ENCODE results near the gene TTR. TPM values are rescaled to one million over a fixed set of nuclear protein-coding genes. Genes with fewer than 3 reads are reported as not detected.

The TTR gene
- under 1 TPM; 0.13 to 0.16 TPM for polyA plus RNA-seq

- H3K9me3 ChIP-seq (ENCODE audit: control insufficient read depth in 2 of 2, insufficient read depth in 1 of 2, low read depth in 1 of 2, low read length in 1 of 2), result no peaks in the 10 kb centered on the region
- 63% methylated on average over 5 of the region's 5 CpGs for WGBS, 2 donors
- H3K4me1 ChIP-seq (ENCODE audit: control insufficient read depth in 2 of 2, insufficient read depth in 2 of 2, low read length in 1 of 2), result no peaks in the 10 kb centered on the region
- no peaks in the 10 kb centered on the region for H3K36me3 ChIP-seq (ENCODE audit: control insufficient read depth in 2 of 2, insufficient read depth in 2 of 2, low read length in 1 of 2)
- no peak within 1 kb of the TSS for H3K27ac ChIP-seq (ENCODE audit: low read depth in 2 of 2, low read length in 1 of 2)
- H3K27me3 ChIP-seq (ENCODE audit: control insufficient read depth in 1 of 2, insufficient read depth in 2 of 2, low read length in 2 of 2), result no peaks in the 10 kb centered on the region
- H3K4me3 ChIP-seq (ENCODE audit: low read depth in 1 of 2, low read length in 2 of 2), result no peak within 1 kb of the TSS
Measured at GRCh38 chr18:31591628-31592027, at the start of gene TTR. TSS of gene TTR (plus strand) at chr18:31591877. CDS start at chr18:31591903, 26 bp downstream.

GRCh38 chr18:31546476-31546875, 45.2 kb upstream of the TTR start:
- no peaks in the 10 kb centered on the region for H3K4me1 ChIP-seq (ENCODE audit: control insufficient read depth in 2 of 2, insufficient read depth in 2 of 2, low read length in 1 of 2)
- no peaks in the 10 kb centered on the region for H3K36me3 ChIP-seq (ENCODE audit: control insufficient read depth in 2 of 2, insufficient read depth in 2 of 2, low read length in 1 of 2)
- 75 to 87% methylated on average over 2 of the region's 2 CpGs for WGBS, 2 donors
- H3K4me3 ChIP-seq (ENCODE audit: low read depth in 1 of 2, low read length in 2 of 2), result no peak overlapping the region
- no peaks in the 10 kb centered on the region for H3K27me3 ChIP-seq (ENCODE audit: control insufficient read depth in 1 of 2, insufficient read depth in 2 of 2, low read length in 2 of 2)
- H3K9me3 ChIP-seq (ENCODE audit: control insufficient read depth in 2 of 2, insufficient read depth in 1 of 2, low read depth in 1 of 2, low read length in 1 of 2), result no peaks in the 10 kb centered on the region
- no peak overlapping the region for H3K27ac ChIP-seq (ENCODE audit: low read depth in 2 of 2, low read length in 1 of 2)

- 79 to 97% methylated on average over 2 of the region's 2 CpGs for WGBS, 2 donors
- Histone ChIP-seq H3K36me3 (ENCODE audit: control insufficient read depth in 2 of 2, insufficient read depth in 2 of 2, low read length in 1 of 2) (no peaks in the 10 kb centered on the region), H3K4me3 (ENCODE audit: low read depth in 1 of 2, low read length in 2 of 2) (no peak overlapping the region), H3K27ac (ENCODE audit: low read depth in 2 of 2, low read length in 1 of 2) (no peak overlapping the region), H3K4me1 (ENCODE audit: control insufficient read depth in 2 of 2, insufficient read depth in 2 of 2, low read length in 1 of 2) (no peaks in the 10 kb centered on the region), H3K9me3 (ENCODE audit: control insufficient read depth in 2 of 2, insufficient read depth in 1 of 2, low read depth in 1 of 2, low read length in 1 of 2) (no peaks in the 10 kb centered on the region), H3K27me3 (ENCODE audit: control insufficient read depth in 1 of 2, insufficient read depth in 2 of 2, low read length in 2 of 2) (no peaks in the 10 kb centered on the region)
Measured at GRCh38 chr18:31548853-31549252, 42.8 kb upstream of the TTR start.

GRCh38 chr18:31549416-31549815, 42.3 kb upstream of the TTR start:
- 81 to 91% methylated on average over 4 of the region's 4 CpGs for WGBS, 2 donors
- H3K4me3 ChIP-seq (ENCODE audit: low read depth in 1 of 2, low read length in 2 of 2), result no peak overlapping the region
- H3K9me3 ChIP-seq (ENCODE audit: control insufficient read depth in 2 of 2, insufficient read depth in 1 of 2, low read depth in 1 of 2, low read length in 1 of 2), result no peaks in the 10 kb centered on the region
- H3K36me3 ChIP-seq (ENCODE audit: control insufficient read depth in 2 of 2, insufficient read depth in 2 of 2, low read length in 1 of 2), result no peaks in the 10 kb centered on the region
- H3K27me3 ChIP-seq (ENCODE audit: control insufficient read depth in 1 of 2, insufficient read depth in 2 of 2, low read length in 2 of 2), result no peaks in the 10 kb centered on the region
- no peak overlapping the region for H3K27ac ChIP-seq (ENCODE audit: low read depth in 2 of 2, low read length in 1 of 2)
- H3K4me1 ChIP-seq (ENCODE audit: control insufficient read depth in 2 of 2, insufficient read depth in 2 of 2, low read length in 1 of 2), result no peaks in the 10 kb centered on the region

- no peaks in the 10 kb centered on the region for H3K36me3 ChIP-seq (ENCODE audit: control insufficient read depth in 2 of 2, insufficient read depth in 2 of 2, low read length in 1 of 2)
- 73 to 87% methylated on average over 3 of the region's 3 CpGs for WGBS, 2 donors
- no peaks in the 10 kb centered on the region for H3K9me3 ChIP-seq (ENCODE audit: control insufficient read depth in 2 of 2, insufficient read depth in 1 of 2, low read depth in 1 of 2, low read length in 1 of 2)
- no peak overlapping the region for H3K4me3 ChIP-seq (ENCODE audit: low read depth in 1 of 2, low read length in 2 of 2)
- H3K27me3 ChIP-seq (ENCODE audit: control insufficient read depth in 1 of 2, insufficient read depth in 2 of 2, low read length in 2 of 2), result no peaks in the 10 kb centered on the region
- no peaks in the 10 kb centered on the region for H3K4me1 ChIP-seq (ENCODE audit: control insufficient read depth in 2 of 2, insufficient read depth in 2 of 2, low read length in 1 of 2)
- H3K27ac ChIP-seq (ENCODE audit: low read depth in 2 of 2, low read length in 1 of 2), result no peak overlapping the region
Measured at GRCh38 chr18:31551883-31552282, 39.8 kb upstream of the TTR start.

GRCh38 chr18:31553800-31554199, 37.9 kb upstream of the TTR start:
- Histone ChIP-seq H3K27me3 (ENCODE audit: control insufficient read depth in 1 of 2, insufficient read depth in 2 of 2, low read length in 2 of 2) (no peaks in the 10 kb centered on the region), H3K4me1 (ENCODE audit: control insufficient read depth in 2 of 2, insufficient read depth in 2 of 2, low read length in 1 of 2) (no peaks in the 10 kb centered on the region), H3K27ac (ENCODE audit: low read depth in 2 of 2, low read length in 1 of 2) (no peak overlapping the region), H3K9me3 (ENCODE audit: control insufficient read depth in 2 of 2, insufficient read depth in 1 of 2, low read depth in 1 of 2, low read length in 1 of 2) (no peaks in the 10 kb centered on the region), H3K36me3 (ENCODE audit: control insufficient read depth in 2 of 2, insufficient read depth in 2 of 2, low read length in 1 of 2) (no peaks in the 10 kb centered on the region), H3K4me3 (ENCODE audit: low read depth in 1 of 2, low read length in 2 of 2) (no peak overlapping the region)
- 47 to 51% methylated on average over 6 of the region's 6 CpGs for WGBS, 2 donors

- Histone ChIP-seq H3K9me3 (ENCODE audit: control insufficient read depth in 2 of 2, insufficient read depth in 1 of 2, low read depth in 1 of 2, low read length in 1 of 2) (no peaks in the 10 kb centered on the region), H3K4me3 (ENCODE audit: low read depth in 1 of 2, low read length in 2 of 2) (no peak overlapping the region), H3K36me3 (ENCODE audit: control insufficient read depth in 2 of 2, insufficient read depth in 2 of 2, low read length in 1 of 2) (no peaks in the 10 kb centered on the region), H3K27ac (ENCODE audit: low read depth in 2 of 2, low read length in 1 of 2) (no peak overlapping the region), H3K27me3 (ENCODE audit: control insufficient read depth in 1 of 2, insufficient read depth in 2 of 2, low read length in 2 of 2) (no peaks in the 10 kb centered on the region), H3K4me1 (ENCODE audit: control insufficient read depth in 2 of 2, insufficient read depth in 2 of 2, low read length in 1 of 2) (no peaks in the 10 kb centered on the region)
- 74 to 81% methylated on average over 5 of the region's 5 CpGs for WGBS, 2 donors
Measured at GRCh38 chr18:31554776-31555175, 36.9 kb upstream of the TTR start.

GRCh38 chr18:31555971-31556747, 35.5 kb upstream of the TTR start:
- H3K27me3 ChIP-seq (ENCODE audit: control insufficient read depth in 1 of 2, insufficient read depth in 2 of 2, low read length in 2 of 2), result no peaks in the 10 kb centered on the region
- H3K4me1 ChIP-seq (ENCODE audit: control insufficient read depth in 2 of 2, insufficient read depth in 2 of 2, low read length in 1 of 2), result no peaks in the 10 kb centered on the region
- H3K4me3 ChIP-seq (ENCODE audit: low read depth in 1 of 2, low read length in 2 of 2), result no peak overlapping the region
- no peak overlapping the region for H3K27ac ChIP-seq (ENCODE audit: low read depth in 2 of 2, low read length in 1 of 2)
- no peaks in the 10 kb centered on the region for H3K36me3 ChIP-seq (ENCODE audit: control insufficient read depth in 2 of 2, insufficient read depth in 2 of 2, low read length in 1 of 2)
- H3K9me3 ChIP-seq (ENCODE audit: control insufficient read depth in 2 of 2, insufficient read depth in 1 of 2, low read depth in 1 of 2, low read length in 1 of 2), result no peaks in the 10 kb centered on the region
- WGBS, 2 donors, result 15 to 20% methylated on average over 7 of the region's 7 CpGs

GRCh38 chr18:31557446-31557845, 34.2 kb upstream of the TTR start:
- Histone ChIP-seq H3K4me1 (ENCODE audit: control insufficient read depth in 2 of 2, insufficient read depth in 2 of 2, low read length in 1 of 2) (no peaks in the 10 kb centered on the region), H3K9me3 (ENCODE audit: control insufficient read depth in 2 of 2, insufficient read depth in 1 of 2, low read depth in 1 of 2, low read length in 1 of 2) (no peaks in the 10 kb centered on the region), H3K4me3 (ENCODE audit: low read depth in 1 of 2, low read length in 2 of 2) (no peak overlapping the region), H3K27me3 (ENCODE audit: control insufficient read depth in 1 of 2, insufficient read depth in 2 of 2, low read length in 2 of 2) (no peaks in the 10 kb centered on the region), H3K36me3 (ENCODE audit: control insufficient read depth in 2 of 2, insufficient read depth in 2 of 2, low read length in 1 of 2) (no peaks in the 10 kb centered on the region), H3K27ac (ENCODE audit: low read depth in 2 of 2, low read length in 1 of 2) (no peak overlapping the region)
- WGBS, 2 donors, result 97 to 99% methylated on average over 3 of the region's 3 CpGs

GRCh38 chr18:31558567-31558966, 33.1 kb upstream of the TTR start:
- no peaks in the 10 kb centered on the region for H3K9me3 ChIP-seq (ENCODE audit: control insufficient read depth in 2 of 2, insufficient read depth in 1 of 2, low read depth in 1 of 2, low read length in 1 of 2)
- H3K4me3 ChIP-seq (ENCODE audit: low read depth in 1 of 2, low read length in 2 of 2), result no peak overlapping the region
- 71 to 81% methylated on average over 9 of the region's 9 CpGs for WGBS, 2 donors
- no peaks in the 10 kb centered on the region for H3K27me3 ChIP-seq (ENCODE audit: control insufficient read depth in 1 of 2, insufficient read depth in 2 of 2, low read length in 2 of 2)
- no peaks in the 10 kb centered on the region for H3K4me1 ChIP-seq (ENCODE audit: control insufficient read depth in 2 of 2, insufficient read depth in 2 of 2, low read length in 1 of 2)
- no peak overlapping the region for H3K27ac ChIP-seq (ENCODE audit: low read depth in 2 of 2, low read length in 1 of 2)
- H3K36me3 ChIP-seq (ENCODE audit: control insufficient read depth in 2 of 2, insufficient read depth in 2 of 2, low read length in 1 of 2), result no peaks in the 10 kb centered on the region

Data from esophagus (tissue), 2 donors.